Osteocyte (in vitro differentiated cells): ENCODE measurements around the gene SYT7. TPM values are rescaled to one million over a fixed set of nuclear protein-coding genes. Genes with fewer than 3 reads are reported as not detected.

ENCODE experiments used
- DNase-seq: peaks from one replicate; pipeline ENCODE4 v3.0.0; 2021; ENCODE audit warnings: mixed read lengths; ENCODE audit not compliant: unreplicated experiment; ENCODE audit errors: extremely low spot score
- H3K27ac Mint-ChIP-seq: one replicate; pipeline ENCODE4 v1.8.0; 2021; ENCODE audit warnings: mild to moderate bottlenecking, mixed read lengths; ENCODE audit not compliant: unreplicated experiment
- H3K27me3 Mint-ChIP-seq: one replicate; pipeline ENCODE4 v1.8.0; 2021; ENCODE audit warnings: mixed read lengths; ENCODE audit not compliant: unreplicated experiment
- H3K36me3 Mint-ChIP-seq: one replicate; pipeline ENCODE4 v1.8.0; 2021; ENCODE audit warnings: mixed read lengths; ENCODE audit not compliant: unreplicated experiment
- H3K4me1 Mint-ChIP-seq: one replicate; pipeline ENCODE4 v1.8.0; 2021; ENCODE audit warnings: mixed read lengths; ENCODE audit not compliant: unreplicated experiment
- H3K4me3 Mint-ChIP-seq: one replicate; pipeline ENCODE4 v1.8.0; 2021; ENCODE audit warnings: mild to moderate bottlenecking, moderate library complexity, mixed read lengths; ENCODE audit not compliant: unreplicated experiment
- H3K9me3 Mint-ChIP-seq: one replicate; pipeline ENCODE4 v1.8.0; 2021; ENCODE audit warnings: mixed read lengths; ENCODE audit not compliant: unreplicated experiment
- total RNA-seq: library from RNA; stranded (reverse); gene quantifications from 2 replicates; pipeline ENCODE4 v1.2.1, GENCODE V29; 2021
- TF ChIP-seq, protein P1 (sequence below): fragments of 200-600 bp; sonication (generic); IDR thresholded peaks from 2 replicates; pipeline ENCODE4 v1.5.0; 2021; ENCODE audit warnings: antibody characterized with exemption, mild to moderate bottlenecking, moderate library complexity

SYT7 gene
- total RNA-seq, 1 donor from 2014 or later, result 0.11 TPM

DNA sequence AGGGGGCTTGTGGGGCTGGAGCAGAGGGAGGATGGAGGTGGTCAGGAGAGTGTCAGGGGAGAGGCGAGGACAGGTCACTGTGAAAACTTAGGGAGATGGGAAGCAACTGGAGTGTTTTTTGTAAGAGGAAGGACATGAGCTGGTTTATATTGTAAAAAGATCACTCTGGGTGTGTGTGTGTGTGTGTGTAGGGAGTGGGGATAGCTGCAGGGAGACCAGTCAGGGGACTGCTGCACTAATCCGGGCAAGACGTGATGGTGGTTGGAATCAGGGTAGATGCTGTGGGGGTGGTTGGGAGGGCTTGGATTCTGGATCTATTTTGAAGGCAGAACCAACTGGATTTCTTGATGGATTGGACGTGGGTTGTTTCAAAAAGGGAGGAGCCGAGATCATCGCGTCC lies 11.3 kb upstream of the SYT7 start:
- H3K27me3 Mint-ChIP-seq, result peaks cover 56% of the 10 kb centered on the region
- H3K4me3 Mint-ChIP-seq, result no peak overlapping the region
- DNase-seq, result no peak
- no peaks in the 10 kb centered on the region for H3K9me3 Mint-ChIP-seq
- TF ChIP-seq, protein P1, sequence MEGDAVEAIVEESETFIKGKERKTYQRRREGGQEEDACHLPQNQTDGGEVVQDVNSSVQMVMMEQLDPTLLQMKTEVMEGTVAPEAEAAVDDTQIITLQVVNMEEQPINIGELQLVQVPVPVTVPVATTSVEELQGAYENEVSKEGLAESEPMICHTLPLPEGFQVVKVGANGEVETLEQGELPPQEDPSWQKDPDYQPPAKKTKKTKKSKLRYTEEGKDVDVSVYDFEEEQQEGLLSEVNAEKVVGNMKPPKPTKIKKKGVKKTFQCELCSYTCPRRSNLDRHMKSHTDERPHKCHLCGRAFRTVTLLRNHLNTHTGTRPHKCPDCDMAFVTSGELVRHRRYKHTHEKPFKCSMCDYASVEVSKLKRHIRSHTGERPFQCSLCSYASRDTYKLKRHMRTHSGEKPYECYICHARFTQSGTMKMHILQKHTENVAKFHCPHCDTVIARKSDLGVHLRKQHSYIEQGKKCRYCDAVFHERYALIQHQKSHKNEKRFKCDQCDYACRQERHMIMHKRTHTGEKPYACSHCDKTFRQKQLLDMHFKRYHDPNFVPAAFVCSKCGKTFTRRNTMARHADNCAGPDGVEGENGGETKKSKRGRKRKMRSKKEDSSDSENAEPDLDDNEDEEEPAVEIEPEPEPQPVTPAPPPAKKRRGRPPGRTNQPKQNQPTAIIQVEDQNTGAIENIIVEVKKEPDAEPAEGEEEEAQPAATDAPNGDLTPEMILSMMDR, result no peak
- H3K27ac Mint-ChIP-seq, result no peak overlapping the region
- H3K36me3 Mint-ChIP-seq, result no peaks in the 10 kb centered on the region
- peaks cover 5% of the 10 kb centered on the region for H3K4me1 Mint-ChIP-seq

DNA sequence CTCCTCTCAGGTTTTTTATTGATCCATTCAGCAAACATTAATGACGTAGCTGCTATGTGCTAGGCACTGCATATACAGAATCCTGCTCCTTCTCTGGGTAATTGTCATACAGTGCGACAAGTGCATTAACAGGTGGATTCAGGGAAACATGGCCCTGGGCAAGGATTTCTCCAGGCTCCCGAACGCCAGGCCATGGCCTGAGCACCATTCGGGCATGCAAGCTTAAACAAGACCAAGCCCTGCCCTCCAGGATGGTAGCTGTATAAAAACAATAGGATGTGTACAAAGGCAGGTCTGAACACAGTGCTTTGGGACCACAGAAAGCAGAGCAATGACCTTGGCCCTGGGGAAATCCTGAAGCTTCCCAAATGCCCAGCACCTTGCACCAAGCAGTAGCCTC lies 9.1 kb upstream of the SYT7 start:
- Mint-ChIP-seq H3K4me3 (no peak overlapping the region), H3K27ac (no peak overlapping the region), H3K36me3 (no peaks in the 10 kb centered on the region), H3K4me1 (peaks cover 5% of the 10 kb centered on the region), H3K9me3 (no peaks in the 10 kb centered on the region), H3K27me3 (peaks cover 70% of the 10 kb centered on the region)
- no peak for DNase-seq
- TF ChIP-seq, protein P1, result no peak

- Mint-ChIP-seq H3K4me3 (no peak overlapping the region), H3K36me3 (no peaks in the 10 kb centered on the region), H3K27me3 (peaks cover 68% of the 10 kb centered on the region), H3K27ac (no peak overlapping the region), H3K9me3 (no peaks in the 10 kb centered on the region), H3K4me1 (peaks cover 5% of the 10 kb centered on the region)
- TF ChIP-seq, protein P1, result no peak
- DNase-seq, result no peak
These were observed 7.9 kb upstream of the SYT7 start for GRCh38 chr11:61588728-61589191.

GRCh38 chr11:61587951-61588727 lies 7.3 kb upstream of the SYT7 start:
- no peak for DNase-seq
- H3K4me3 Mint-ChIP-seq, result peak overlapping the region; percentile 38
- H3K36me3 Mint-ChIP-seq, result no peaks in the 10 kb centered on the region
- TF ChIP-seq, protein P1, result peak; percentile 26
- H3K27me3 Mint-ChIP-seq, result peaks cover 70% of the 10 kb centered on the region
- no peak overlapping the region for H3K27ac Mint-ChIP-seq
- peaks cover 5% of the 10 kb centered on the region for H3K4me1 Mint-ChIP-seq
- no peaks in the 10 kb centered on the region for H3K9me3 Mint-ChIP-seq

- peaks cover 70% of the 10 kb centered on the region for H3K27me3 Mint-ChIP-seq
- H3K9me3 Mint-ChIP-seq, result no peaks in the 10 kb centered on the region
- peak overlapping the region; percentile 40 for H3K4me3 Mint-ChIP-seq
- TF ChIP-seq, protein P1, result no peak
- peaks cover 5% of the 10 kb centered on the region for H3K4me1 Mint-ChIP-seq
- no peak for DNase-seq
- H3K27ac Mint-ChIP-seq, result no peak overlapping the region
- H3K36me3 Mint-ChIP-seq, result no peaks in the 10 kb centered on the region
These were observed 6.7 kb upstream of the SYT7 start for GRCh38 chr11:61587541-61587941.
